DMS153 treated with DMSO at 0.1 percent for 48 hours (cell line): ENCODE results near the gene OAT.
"Not testable (repeated sequence)": the region's sequence is repeated elsewhere in the genome, so short reads cannot be mapped to it uniquely, and the experiment has no call there.

ENCODE experiments used
- DNase-seq: peaks from one replicate; lab custom pipeline; 2025; ENCODE audit not compliant: unreplicated experiment; lab: John Stamatoyannopoulos, UW

OAT gene

DNA sequence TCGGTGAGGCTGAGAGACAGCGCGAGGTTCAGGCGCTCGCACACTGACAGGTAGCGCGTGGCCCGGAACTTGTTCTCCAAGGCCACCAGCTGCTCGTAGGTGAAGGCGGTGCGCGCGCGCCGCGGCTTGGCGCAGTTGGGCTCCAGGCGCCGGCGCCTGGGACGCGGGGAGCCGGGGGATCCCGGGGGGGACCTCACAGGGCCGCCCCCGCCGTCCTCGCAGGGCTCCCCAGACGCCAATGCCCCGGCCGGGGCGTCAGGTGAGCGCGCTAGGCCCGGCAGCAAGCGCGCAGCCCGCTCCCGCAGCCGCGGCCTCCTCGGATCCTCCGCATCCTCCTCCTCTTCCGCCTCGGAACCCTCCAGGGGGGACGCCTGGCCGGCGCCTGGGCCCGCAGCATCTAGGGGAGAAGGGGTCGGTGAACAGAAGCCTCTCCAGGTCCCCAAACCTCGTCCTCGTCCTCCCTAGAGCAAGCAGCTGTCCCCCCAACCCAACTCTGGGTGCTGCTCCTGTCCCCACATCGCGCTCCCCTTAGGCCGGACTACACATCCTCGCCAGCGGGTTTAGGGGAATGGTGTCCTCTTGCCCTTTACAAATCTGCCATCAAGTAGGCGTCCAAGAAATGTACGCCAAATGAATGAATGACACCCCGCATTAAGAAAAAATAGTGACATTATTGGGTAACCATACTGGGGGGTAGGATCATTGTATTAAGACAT is 29.2 kb upstream of the OAT start:
- no peak for DNase-seq

GRCh38 chr10:124446830-124447750 is 28.4 kb upstream of the OAT start:
- DNase-seq: no peak

DNA sequence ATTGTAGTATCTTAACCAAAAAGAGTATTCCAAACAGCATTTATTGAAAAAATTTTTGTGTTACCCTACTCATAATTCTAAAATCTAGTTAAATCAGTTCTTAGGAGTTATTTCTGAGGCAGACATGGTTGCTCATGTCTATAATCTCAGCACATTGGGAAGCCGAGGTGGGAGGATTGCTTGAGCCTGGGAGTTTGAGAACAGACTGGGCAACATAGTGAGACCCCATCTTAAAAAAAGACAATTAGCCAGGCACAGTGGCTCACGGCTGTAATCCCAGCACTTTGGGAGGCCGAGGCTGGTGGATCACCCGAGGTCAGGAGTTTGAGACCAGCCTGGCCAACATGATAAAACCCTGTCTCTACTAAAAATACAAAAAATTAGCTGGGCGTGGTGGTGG is 23.0 kb upstream of the OAT start:
- DNase-seq: not testable (repeated sequence)

DNA sequence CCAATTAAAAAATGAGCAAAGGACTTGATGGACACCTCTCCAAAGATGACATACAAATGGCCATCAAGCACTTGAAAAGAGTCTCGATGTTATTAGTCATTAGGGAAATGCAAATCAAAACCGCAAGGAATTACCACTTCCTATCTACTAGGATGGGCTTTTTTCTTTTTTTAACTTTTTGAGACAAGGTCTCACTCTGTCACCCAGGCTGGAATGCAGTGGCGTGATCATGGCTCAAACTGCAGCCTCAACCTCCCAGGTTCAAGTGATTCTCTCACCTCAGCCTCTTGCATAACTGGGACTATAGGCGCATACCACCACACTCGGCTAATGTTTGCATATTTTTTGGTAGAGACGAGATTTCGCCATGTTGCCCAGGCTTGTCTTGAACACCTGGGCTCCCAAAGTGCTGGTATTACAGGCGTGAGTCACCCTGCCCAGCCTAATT is 17.5 kb upstream of the OAT start:
- DNase-seq: no peak

DNA sequence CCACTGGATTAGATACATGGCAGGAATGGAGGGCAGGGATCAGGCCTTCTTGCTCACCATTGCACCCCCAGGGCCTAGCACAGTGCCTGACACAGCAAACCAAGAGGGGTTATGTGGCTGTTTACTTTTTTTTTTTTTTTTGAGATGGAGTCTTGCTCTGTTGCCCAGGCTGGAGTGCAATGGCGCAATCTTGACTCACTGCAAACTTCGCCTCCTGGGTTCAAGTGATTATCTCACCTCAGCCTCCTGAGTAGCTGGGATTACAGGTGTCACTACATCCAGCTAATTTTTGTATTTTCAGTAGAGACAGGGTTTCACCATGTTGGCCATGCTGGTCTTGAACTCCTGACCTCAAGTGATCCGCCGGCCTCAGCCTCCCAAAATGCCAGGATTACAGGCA is 17.0 kb upstream of the OAT start:
- not testable (repeated sequence) for DNase-seq

GRCh38 chr10:124433461-124433860 is 14.7 kb upstream of the OAT start:
- no peak for DNase-seq

- no peak for DNase-seq
These were observed 11.4 kb upstream of the OAT start for GRCh38 chr10:124430077-124430476.

DNA sequence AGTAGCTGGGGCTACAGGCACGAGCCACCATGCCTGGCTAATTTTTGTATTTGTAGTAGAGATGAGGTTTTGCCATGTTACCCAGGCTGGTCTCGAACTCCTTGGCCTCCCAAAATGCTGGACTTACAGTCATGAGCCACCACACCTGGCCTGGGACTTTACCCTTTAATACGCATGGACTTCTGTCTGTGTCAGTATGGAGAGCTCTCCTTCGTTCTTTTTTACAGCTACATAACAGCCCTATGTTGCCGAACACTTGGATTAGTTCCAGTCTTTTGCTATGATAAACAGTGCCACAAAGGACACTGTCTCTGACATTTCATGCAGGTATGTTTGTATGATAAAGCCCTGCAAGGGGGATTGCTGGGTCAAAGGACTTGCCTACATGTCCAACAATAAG is 10.9 kb upstream of the OAT start:
- DNase-seq: no peak

GRCh38 chr10:124428207-124428777 is 9.6 kb upstream of the OAT start:
- DNase-seq: no peak

- DNase-seq: no peak
These were observed 6.7 kb upstream of the OAT start for GRCh38 chr10:124425227-124425962.

- DNase-seq: no peak
These were observed 5.1 kb upstream of the OAT start for GRCh38 chr10:124423813-124424212.

DNA sequence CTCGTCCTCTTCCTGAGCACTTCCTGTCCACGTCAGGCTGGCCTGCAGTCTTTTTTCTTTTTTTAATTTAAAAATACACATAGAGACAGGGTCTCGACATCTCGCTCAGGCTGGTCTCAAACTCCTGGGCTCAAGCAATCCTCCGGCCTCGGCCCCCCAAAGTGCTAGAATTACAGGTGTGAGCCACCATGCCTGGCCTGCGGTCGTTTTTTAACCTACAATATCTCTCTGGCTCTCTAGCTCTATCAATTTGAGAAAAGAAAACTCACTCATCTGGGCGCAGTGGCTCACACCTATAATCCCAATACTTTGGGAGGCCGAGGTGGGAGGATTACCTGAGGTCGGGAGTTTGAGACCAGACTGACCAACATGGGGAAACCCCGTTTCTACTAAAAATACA is 4.0 kb upstream of the OAT start:
- no peak for DNase-seq

DNA sequence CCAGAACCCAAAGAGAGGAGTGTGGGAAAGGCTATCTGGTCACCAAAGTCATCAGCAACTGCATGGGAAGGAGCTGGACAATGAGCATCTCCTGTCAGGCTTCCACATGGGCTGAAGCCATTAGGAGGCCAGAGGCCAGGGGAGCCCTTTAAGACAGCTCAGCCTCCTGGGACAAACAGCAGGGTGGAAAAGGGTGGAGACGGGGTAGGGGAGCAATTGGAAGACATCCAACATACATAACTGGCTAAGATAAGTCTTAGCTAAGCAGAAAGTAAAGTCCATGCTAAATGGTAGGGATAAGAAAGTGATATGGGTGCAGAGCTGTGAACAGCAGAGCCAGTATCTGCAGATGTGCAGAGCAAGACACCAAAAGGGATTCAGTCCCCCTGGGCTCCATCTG is 1.5 kb upstream of the OAT start:
- DNase-seq: no peak

GRCh38 chr10:124419635-124420034 is 912 bp upstream of the OAT start:
- DNase-seq: no peak

- no peak for DNase-seq
These were observed 613 bp downstream of the OAT start for GRCh38 chr10:124417895-124418725.

GRCh38 chr10:124416733-124417132 is 2.0 kb downstream of the OAT start:
- no peak for DNase-seq

- no peak for DNase-seq
These were observed 3.5 kb downstream of the OAT start for GRCh38 chr10:124415210-124415609.

DNA sequence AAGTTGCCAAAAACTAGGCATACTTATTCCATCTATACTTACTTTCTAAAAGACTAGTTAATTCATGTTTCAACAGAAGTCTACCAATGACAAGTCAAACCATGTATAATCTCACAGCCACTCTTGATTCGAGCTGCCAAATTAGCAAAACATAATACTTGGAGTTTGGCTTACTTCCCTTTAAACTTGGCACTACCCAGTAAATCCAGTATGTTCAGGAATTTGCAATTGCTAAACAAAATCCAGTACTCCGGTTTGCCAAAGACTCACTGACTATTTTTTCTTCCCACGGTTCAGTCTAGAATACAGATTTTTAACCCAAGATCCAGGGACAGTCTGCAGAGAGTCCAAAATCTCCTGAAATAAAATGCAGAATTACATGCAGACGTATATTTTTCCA is 4.6 kb downstream of the OAT start:
- DNase-seq: no peak

DNA sequence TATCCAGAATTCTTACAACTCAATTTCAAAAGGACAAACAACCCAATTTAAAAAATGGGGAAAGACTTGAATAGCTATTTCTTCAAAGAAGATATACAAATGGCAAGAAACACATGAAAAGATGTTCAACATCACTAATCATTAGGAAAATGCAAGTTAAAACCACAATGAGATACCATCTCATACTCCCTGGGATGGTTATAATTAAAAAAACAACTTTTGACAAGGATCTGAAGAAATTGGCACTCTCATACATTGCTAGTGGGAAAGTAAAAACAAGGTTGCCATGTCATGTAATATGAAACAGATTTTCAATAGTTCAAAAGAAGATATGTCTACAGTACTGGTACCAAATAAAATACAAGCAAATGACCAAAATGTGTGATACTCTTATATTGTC is 9.0 kb downstream of the OAT start:
- DNase-seq: no peak

GRCh38 chr10:124408357-124408756 is 10.4 kb downstream of the OAT start:
- no peak for DNase-seq
